Measurements from ENCODE around the gene KDM4D.

DNA sequence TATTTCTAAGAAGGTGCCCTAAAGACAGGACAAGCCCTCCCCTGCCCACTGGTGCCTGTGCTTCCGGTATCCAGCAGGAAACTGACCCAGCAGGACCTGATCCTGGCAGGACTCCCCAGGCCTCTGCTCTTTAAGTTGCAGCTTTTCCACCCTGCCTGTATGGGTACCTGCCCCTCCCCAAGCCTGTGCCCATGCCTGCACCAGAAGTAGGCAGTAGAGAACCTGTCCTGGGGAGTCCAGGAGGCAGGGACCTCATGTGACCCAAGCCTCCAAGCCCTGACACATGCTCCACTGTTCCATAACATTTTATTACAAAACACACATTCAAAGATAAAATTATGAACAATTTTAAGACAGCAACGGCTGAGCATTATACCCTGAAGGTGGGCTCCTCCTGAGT, 14.3 kb upstream of the KDM4D start:
- TF ChIP-seq, protein P1, sequence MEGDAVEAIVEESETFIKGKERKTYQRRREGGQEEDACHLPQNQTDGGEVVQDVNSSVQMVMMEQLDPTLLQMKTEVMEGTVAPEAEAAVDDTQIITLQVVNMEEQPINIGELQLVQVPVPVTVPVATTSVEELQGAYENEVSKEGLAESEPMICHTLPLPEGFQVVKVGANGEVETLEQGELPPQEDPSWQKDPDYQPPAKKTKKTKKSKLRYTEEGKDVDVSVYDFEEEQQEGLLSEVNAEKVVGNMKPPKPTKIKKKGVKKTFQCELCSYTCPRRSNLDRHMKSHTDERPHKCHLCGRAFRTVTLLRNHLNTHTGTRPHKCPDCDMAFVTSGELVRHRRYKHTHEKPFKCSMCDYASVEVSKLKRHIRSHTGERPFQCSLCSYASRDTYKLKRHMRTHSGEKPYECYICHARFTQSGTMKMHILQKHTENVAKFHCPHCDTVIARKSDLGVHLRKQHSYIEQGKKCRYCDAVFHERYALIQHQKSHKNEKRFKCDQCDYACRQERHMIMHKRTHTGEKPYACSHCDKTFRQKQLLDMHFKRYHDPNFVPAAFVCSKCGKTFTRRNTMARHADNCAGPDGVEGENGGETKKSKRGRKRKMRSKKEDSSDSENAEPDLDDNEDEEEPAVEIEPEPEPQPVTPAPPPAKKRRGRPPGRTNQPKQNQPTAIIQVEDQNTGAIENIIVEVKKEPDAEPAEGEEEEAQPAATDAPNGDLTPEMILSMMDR (IDR thresholded peaks at IDR 0.05): no peak
- TF ChIP-seq POLR2A (IDR thresholded peaks at IDR 0.05): no peak
